ENCODE measurements around the gene ABI2. TPM values are rescaled to one million over a fixed set of nuclear protein-coding genes. Genes with fewer than 3 reads are reported as not detected.
"Not testable (repeated sequence)": the region's sequence is repeated elsewhere in the genome, so short reads cannot be mapped to it uniquely, and the experiment has no call there.

The ABI2 gene
- total and polyA plus RNA-seq, 2 of the 4 experiments (the other 2 are of a cell fraction), result 35.7 to 54.0 TPM

GRCh38 chr2:203383038-203383437, 54.8 kb downstream of the ABI2 start:
- Histone ChIP-seq H4K5ac (ENCODE audit: low read depth, low read length) (no peak overlapping the region), H3K4me2 (ENCODE audit: low read depth, low read length) (no peak overlapping the region), H3K9me3 (ENCODE audit: control insufficient read depth, insufficient read depth, low read length) (no peaks in the 10 kb centered on the region), H3K27me3 (ENCODE audit: control insufficient read depth, insufficient read depth, low read length) (no peaks in the 10 kb centered on the region), H4K91ac (ENCODE audit: insufficient read depth, low read depth, low read length) (no peak overlapping the region), H2AK5ac (ENCODE audit: low read depth, low read length) (no peak overlapping the region), H3K18ac (ENCODE audit: low read depth, low read length) (no peak overlapping the region), H3K9ac (ENCODE audit: low read depth, low read length) (no peak overlapping the region), H3K9me1 (ENCODE audit: insufficient read depth, low read length) (0 out of 2 replicates have a peak, but pooled peaks cover 3% of the 10 kb centered on the region), H2BK15ac (ENCODE audit: low read depth, low read length) (no peak overlapping the region), H3K4ac (ENCODE audit: low read depth, low read length) (no peak overlapping the region), H2AFZ (replicated peaks; ENCODE audit: low read length, poor library complexity) (no peak overlapping the region), H3K27ac (ENCODE audit: insufficient read depth, low read length) (no peak overlapping the region), H3K56ac (ENCODE audit: extremely low read depth, insufficient read depth, low read length) (no peak overlapping the region), H4K8ac (ENCODE audit: low read depth in 2 of 2, low read length in 2 of 2) (no peak overlapping the region), H2AK9ac (replicated peaks; ENCODE audit: low read depth, low read length, poor library complexity) (no peak overlapping the region), H4K20me1 (ENCODE audit: insufficient read depth, low read length) (no peaks in the 10 kb centered on the region), H2BK20ac (ENCODE audit: low read depth, low read length) (no peak overlapping the region), H3K4me1 (ENCODE audit: control insufficient read depth, insufficient read depth, low read length) (no peaks in the 10 kb centered on the region), H3K36me3 (ENCODE audit: control insufficient read depth, insufficient read depth, low read length) (peaks cover 4% of the 10 kb centered on the region; the same call in 1 of the 2 replicates), H2BK5ac (ENCODE audit: low read depth, low read length, poor library complexity, severe bottlenecking) (no peak overlapping the region), H3K79me1 (ENCODE audit: low read depth in 1 of 2, low read length in 2 of 2) (peaks cover 3 to 25% of the 10 kb centered on the region in 2 experiments; a peak in 3 of 4 replicates), H3K4me3 (ENCODE audit: insufficient read depth, low read depth, low read length) (no peak overlapping the region), H2BK120ac (ENCODE audit: low read depth, low read length) (no peak overlapping the region), H3K23ac (ENCODE audit: low read depth, low read length) (no peak overlapping the region), H3K14ac (replicated peaks; ENCODE audit: low read depth, low read length) (no peak overlapping the region)
- no peak for TF ChIP-seq MAFK (IDR thresholded peaks at IDR 0.05; ENCODE audit: low read depth, low read length)
- no TSS peak for BruUV-seq (replicated peaks)
- whole genome bisulfite sequencing, 2 experiments (ENCODE audit: extremely low coverage in 2 of 2, insufficient read length in 1 of 2), result no CpG with 5 or more reads among the region's 1 CpG
- ChIA-PET POLR2A (ENCODE audit: unreplicated experiment) (no interaction called here), CTCF (interaction anchor here (0.9 kb wide), 1 partner anchor 54 kb away, joined by 9 read pairs; no protein-coding TSS in a partner anchor)
- intact Hi-C loops (cut with micrococcal nuclease) (no loop called here), in situ Hi-C loops (cut with MboI; ENCODE audit: low sequenced_read_pairs) (no loop called here), dilution Hi-C loops (cut with HindIII; ENCODE audit: low sequenced_read_pairs, unreplicated experiment) (no loop called here)
- DNase-seq (no peak), ATAC-seq (ENCODE audit: low read depth) (no peak)

- no CpG with 5 or more reads among the region's 6 CpGs for WGBS, 2 experiments (ENCODE audit: extremely low coverage in 2 of 2, insufficient read length in 1 of 2)
- dilution Hi-C loops (cut with HindIII; ENCODE audit: low sequenced_read_pairs, unreplicated experiment); H3K9me3 ChIP-seq (ENCODE audit: control insufficient read depth, insufficient read depth, low read length): not testable (repeated sequence)
These were observed 60.0 kb downstream of the ABI2 start for GRCh38 chr2:203388153-203388552.

More at GRCh38 chr2:203388153-203388552, 60.0 kb downstream of the ABI2 start:
- peak; percentile 9 for DNase-seq
- H4K91ac ChIP-seq (ENCODE audit: insufficient read depth, low read depth, low read length); H2AK9ac ChIP-seq (replicated peaks; ENCODE audit: low read depth, low read length, poor library complexity); H2BK120ac ChIP-seq (ENCODE audit: low read depth, low read length); H2BK5ac ChIP-seq (ENCODE audit: low read depth, low read length, poor library complexity, severe bottlenecking); intact Hi-C loops (cut with micrococcal nuclease); H3K9ac ChIP-seq (ENCODE audit: low read depth, low read length); BruUV-seq (replicated peaks); H4K5ac ChIP-seq (ENCODE audit: low read depth, low read length); ATAC-seq (ENCODE audit: low read depth); H3K18ac ChIP-seq (ENCODE audit: low read depth, low read length); H4K20me1 ChIP-seq (ENCODE audit: insufficient read depth, low read length); H3K23ac ChIP-seq (ENCODE audit: low read depth, low read length); H3K4me2 ChIP-seq (ENCODE audit: low read depth, low read length); H3K56ac ChIP-seq (ENCODE audit: extremely low read depth, insufficient read depth, low read length); H2AFZ ChIP-seq (replicated peaks; ENCODE audit: low read length, poor library complexity); H2BK15ac ChIP-seq (ENCODE audit: low read depth, low read length); H2BK20ac ChIP-seq (ENCODE audit: low read depth, low read length); H3K4me3 ChIP-seq (ENCODE audit: insufficient read depth, low read depth, low read length); H3K27me3 ChIP-seq (ENCODE audit: control insufficient read depth, insufficient read depth, low read length); H3K27ac ChIP-seq (ENCODE audit: insufficient read depth, low read length); H3K4me1 ChIP-seq (ENCODE audit: control insufficient read depth, insufficient read depth, low read length); H4K8ac ChIP-seq (ENCODE audit: low read depth in 2 of 2, low read length in 2 of 2); in situ Hi-C loops (cut with MboI; ENCODE audit: low sequenced_read_pairs); H3K36me3 ChIP-seq (ENCODE audit: control insufficient read depth, insufficient read depth, low read length); H3K9me1 ChIP-seq (ENCODE audit: insufficient read depth, low read length); H3K14ac ChIP-seq (replicated peaks; ENCODE audit: low read depth, low read length); H2AK5ac ChIP-seq (ENCODE audit: low read depth, low read length); POLR2A ChIA-PET (ENCODE audit: unreplicated experiment); H3K4ac ChIP-seq (ENCODE audit: low read depth, low read length): not testable (repeated sequence)
- H3K79me1 ChIP-seq (ENCODE audit: low read depth in 1 of 2, low read length in 2 of 2), result peaks cover 4 to 12% of the 10 kb centered on the region in 2 experiments; a peak in 3 of 4 replicates
- CTCF ChIA-PET, result interaction anchor here (1.1 kb wide), 1 partner anchor 10 kb away, joined by 3 read pairs; no protein-coding TSS in a partner anchor
